ENCODE measurements around the gene BOLL.
"Not testable (repeated sequence)": the region's sequence is repeated elsewhere in the genome, so short reads cannot be mapped to it uniquely, and the experiment has no call there.

BOLL gene

GRCh38 chr2:197777823-197778407, 7.2 kb downstream of the BOLL start:
- H3K9me3 ChIP-seq (ENCODE audit: control extremely low read depth in 1 of 5, control insufficient read depth in 4 of 5, insufficient read depth in 2 of 5, low read depth in 1 of 5, low read length in 4 of 5) = no peaks in the 10 kb centered on the region
- DNase-seq = peak; percentile 40 to 66 (median 56)
- no CpG with 5 or more reads among the region's 4 CpGs for WGBS (ENCODE audit: insufficient coverage)
- ChIA-PET POLR2A (no interaction called here), CTCF (interaction anchor here (0.6 to 1.3 kb wide), 3 partner anchors 70 to 362 kb away, joined by 4 to 6 read pairs (median 4); partner anchors contain the start of gene MARS2)
- H3K4me1 ChIP-seq (ENCODE audit: control extremely low read depth in 1 of 4, control insufficient read depth in 4 of 4, insufficient read depth in 4 of 4, low read length in 3 of 4) = peaks cover 0 to 6% (median 0%) of the 10 kb centered on the region in 4 experiments
- no peaks in the 10 kb centered on the region for H3K27me3 ChIP-seq (replicated peaks in 2 of 5; ENCODE audit: control insufficient read depth in 4 of 5, insufficient read depth in 5 of 5, low read length in 4 of 5)
- H3K4me3 ChIP-seq (ENCODE audit: control insufficient read depth in 1 of 7, extremely low read depth in 1 of 7, insufficient read depth in 4 of 7, low read depth in 2 of 7, low read length in 6 of 7) = no peak overlapping the region
- no peak overlapping the region for H3K27ac ChIP-seq (ENCODE audit: insufficient read depth in 1 of 2, low read depth in 1 of 2, low read length in 2 of 2, poor library complexity in 1 of 2, severe bottlenecking in 2 of 2)
- H3K36me3 ChIP-seq (ENCODE audit: control insufficient read depth in 4 of 4, insufficient read depth in 4 of 4, low read length in 3 of 4) = no peaks in the 10 kb centered on the region

- CTCF ChIA-PET = interaction anchor here (0.5 to 1.2 kb wide), 2 partner anchors 19 to 1125 kb away, joined by 3 read pairs; no protein-coding TSS in a partner anchor
- Histone ChIP-seq H3K27me3 (replicated peaks in 2 of 5; ENCODE audit: control insufficient read depth in 4 of 5, insufficient read depth in 5 of 5, low read length in 4 of 5) (no peaks in the 10 kb centered on the region), H3K27ac (ENCODE audit: insufficient read depth in 1 of 2, low read depth in 1 of 2, low read length in 2 of 2, poor library complexity in 1 of 2, severe bottlenecking in 2 of 2) (no peak overlapping the region), H3K9me3 (ENCODE audit: control extremely low read depth in 1 of 5, control insufficient read depth in 4 of 5, insufficient read depth in 2 of 5, low read depth in 1 of 5, low read length in 4 of 5) (peaks cover 0 to 18% (median 7%) of the 10 kb centered on the region in 5 experiments), H3K4me1 (ENCODE audit: control extremely low read depth in 1 of 4, control insufficient read depth in 4 of 4, insufficient read depth in 4 of 4, low read length in 3 of 4) (no peaks in the 10 kb centered on the region), H3K36me3 (ENCODE audit: control insufficient read depth in 4 of 4, insufficient read depth in 4 of 4, low read length in 3 of 4) (no peaks in the 10 kb centered on the region), H3K4me3 (ENCODE audit: control insufficient read depth in 1 of 7, extremely low read depth in 1 of 7, insufficient read depth in 4 of 7, low read depth in 2 of 7, low read length in 6 of 7) (no peak overlapping the region)
- no peak for DNase-seq
- POLR2A ChIA-PET = no interaction called here
- WGBS (ENCODE audit: insufficient coverage) = 96% methylated on average over 3 of the region's 3 CpGs
Observed at GRCh38 chr2:197760293-197760657, 24.8 kb downstream of the BOLL start.

GRCh38 chr2:197759625-197760292, 25.4 kb downstream of the BOLL start:
- POLR2A ChIA-PET = no interaction called here

GRCh38 chr2:197759013-197759412, 26.1 kb downstream of the BOLL start:
- H3K27me3 ChIP-seq (replicated peaks in 2 of 5; ENCODE audit: control insufficient read depth in 4 of 5, insufficient read depth in 5 of 5, low read length in 4 of 5) = no peaks in the 10 kb centered on the region
- POLR2A ChIA-PET = no interaction called here
- no peak overlapping the region for H3K27ac ChIP-seq (ENCODE audit: insufficient read depth in 1 of 2, low read depth in 1 of 2, low read length in 2 of 2, poor library complexity in 1 of 2, severe bottlenecking in 2 of 2)
- CTCF ChIA-PET = no interaction called here
- peaks cover 0 to 18% (median 7%) of the 10 kb centered on the region in 5 experiments for H3K9me3 ChIP-seq (ENCODE audit: control extremely low read depth in 1 of 5, control insufficient read depth in 4 of 5, insufficient read depth in 2 of 5, low read depth in 1 of 5, low read length in 4 of 5)
- 98% methylated on average over 4 of the region's 4 CpGs for WGBS (ENCODE audit: insufficient coverage)
- no peak for DNase-seq
- H3K4me1 ChIP-seq (ENCODE audit: control extremely low read depth in 1 of 4, control insufficient read depth in 4 of 4, insufficient read depth in 4 of 4, low read length in 3 of 4) = no peaks in the 10 kb centered on the region
- H3K36me3 ChIP-seq (ENCODE audit: control insufficient read depth in 4 of 4, insufficient read depth in 4 of 4, low read length in 3 of 4) = no peaks in the 10 kb centered on the region
- H3K4me3 ChIP-seq (ENCODE audit: control insufficient read depth in 1 of 7, extremely low read depth in 1 of 7, insufficient read depth in 4 of 7, low read depth in 2 of 7, low read length in 6 of 7) = no peak overlapping the region

More at GRCh38 chr2:197759625-197760292, 25.4 kb downstream of the BOLL start:
- H3K9me3 ChIP-seq (ENCODE audit: control extremely low read depth in 1 of 5, control insufficient read depth in 4 of 5, insufficient read depth in 2 of 5, low read depth in 1 of 5, low read length in 4 of 5) = peaks cover 0 to 18% (median 7%) of the 10 kb centered on the region in 5 experiments
- 91% methylated on average over 11 of the region's 11 CpGs for WGBS (ENCODE audit: insufficient coverage)
- CTCF ChIA-PET = interaction anchor here (0.5 to 1.2 kb wide), 2 partner anchors 20 to 1125 kb away, joined by 3 read pairs; no protein-coding TSS in a partner anchor
- H3K27me3 ChIP-seq (replicated peaks in 2 of 5; ENCODE audit: control insufficient read depth in 4 of 5, insufficient read depth in 5 of 5, low read length in 4 of 5) = no peaks in the 10 kb centered on the region
- DNase-seq = no peak
- no peak overlapping the region for H3K27ac ChIP-seq (ENCODE audit: insufficient read depth in 1 of 2, low read depth in 1 of 2, low read length in 2 of 2, poor library complexity in 1 of 2, severe bottlenecking in 2 of 2)
- H3K36me3 ChIP-seq (ENCODE audit: control insufficient read depth in 4 of 4, insufficient read depth in 4 of 4, low read length in 3 of 4) = no peaks in the 10 kb centered on the region
- no peaks in the 10 kb centered on the region for H3K4me1 ChIP-seq (ENCODE audit: control extremely low read depth in 1 of 4, control insufficient read depth in 4 of 4, insufficient read depth in 4 of 4, low read length in 3 of 4)
- no peak overlapping the region for H3K4me3 ChIP-seq (ENCODE audit: control insufficient read depth in 1 of 7, extremely low read depth in 1 of 7, insufficient read depth in 4 of 7, low read depth in 2 of 7, low read length in 6 of 7)

GRCh38 chr2:197740200-197740599, 44.9 kb downstream of the BOLL start:
- H3K4me1 ChIP-seq (ENCODE audit: control extremely low read depth in 1 of 4, control insufficient read depth in 4 of 4, insufficient read depth in 4 of 4, low read length in 3 of 4) = no peaks in the 10 kb centered on the region
- no peak overlapping the region for H3K27ac ChIP-seq (ENCODE audit: insufficient read depth in 1 of 2, low read depth in 1 of 2, low read length in 2 of 2, poor library complexity in 1 of 2, severe bottlenecking in 2 of 2)
- DNase-seq = no peak
- ChIA-PET POLR2A (no interaction called here), CTCF (no interaction called here)
- H3K27me3 ChIP-seq (replicated peaks in 2 of 5; ENCODE audit: control insufficient read depth in 4 of 5, insufficient read depth in 5 of 5, low read length in 4 of 5) = no peaks in the 10 kb centered on the region
- H3K36me3 ChIP-seq (ENCODE audit: control insufficient read depth in 4 of 4, insufficient read depth in 4 of 4, low read length in 3 of 4) = no peaks in the 10 kb centered on the region
- H3K9me3 ChIP-seq (ENCODE audit: control extremely low read depth in 1 of 5, control insufficient read depth in 4 of 5, insufficient read depth in 2 of 5, low read depth in 1 of 5, low read length in 4 of 5) = no peaks in the 10 kb centered on the region
- no peak overlapping the region for H3K4me3 ChIP-seq (ENCODE audit: control insufficient read depth in 1 of 7, extremely low read depth in 1 of 7, insufficient read depth in 4 of 7, low read depth in 2 of 7, low read length in 6 of 7)

GRCh38 chr2:197728555-197729544, 56.3 kb downstream of the BOLL start:
- H3K36me3 ChIP-seq (ENCODE audit: control insufficient read depth in 4 of 4, insufficient read depth in 4 of 4, low read length in 3 of 4); CTCF ChIA-PET; H3K27ac ChIP-seq (ENCODE audit: insufficient read depth in 1 of 2, low read depth in 1 of 2, low read length in 2 of 2, poor library complexity in 1 of 2, severe bottlenecking in 2 of 2); H3K4me3 ChIP-seq (ENCODE audit: control insufficient read depth in 1 of 7, extremely low read depth in 1 of 7, insufficient read depth in 4 of 7, low read depth in 2 of 7, low read length in 6 of 7); H3K4me1 ChIP-seq (ENCODE audit: control extremely low read depth in 1 of 4, control insufficient read depth in 4 of 4, insufficient read depth in 4 of 4, low read length in 3 of 4); DNase-seq; H3K27me3 ChIP-seq (replicated peaks in 2 of 5; ENCODE audit: control insufficient read depth in 4 of 5, insufficient read depth in 5 of 5, low read length in 4 of 5); H3K9me3 ChIP-seq (ENCODE audit: control extremely low read depth in 1 of 5, control insufficient read depth in 4 of 5, insufficient read depth in 2 of 5, low read depth in 1 of 5, low read length in 4 of 5): not testable (repeated sequence)
- over 99% methylated on average over 10 of the region's 32 CpGs for WGBS (ENCODE audit: insufficient coverage)
- POLR2A ChIA-PET = interaction anchor here (0.6 kb wide), 1 partner anchor 127 kb away, joined by 4 read pairs; no protein-coding TSS in a partner anchor

- no peaks in the 10 kb centered on the region for H3K36me3 ChIP-seq (ENCODE audit: control insufficient read depth in 4 of 4, insufficient read depth in 4 of 4, low read length in 3 of 4)
- ChIA-PET POLR2A (no interaction called here), CTCF (no interaction called here)
Observed at GRCh38 chr2:197727011-197727410, 58.1 kb downstream of the BOLL start.

More at GRCh38 chr2:197727011-197727410, 58.1 kb downstream of the BOLL start:
- H3K27ac ChIP-seq (ENCODE audit: insufficient read depth in 1 of 2, low read depth in 1 of 2, low read length in 2 of 2, poor library complexity in 1 of 2, severe bottlenecking in 2 of 2) = no peak overlapping the region
- no peaks in the 10 kb centered on the region for H3K9me3 ChIP-seq (ENCODE audit: control extremely low read depth in 1 of 5, control insufficient read depth in 4 of 5, insufficient read depth in 2 of 5, low read depth in 1 of 5, low read length in 4 of 5)
- H3K4me3 ChIP-seq (ENCODE audit: control insufficient read depth in 1 of 7, extremely low read depth in 1 of 7, insufficient read depth in 4 of 7, low read depth in 2 of 7, low read length in 6 of 7) = no peak overlapping the region
- no peaks in the 10 kb centered on the region for H3K4me1 ChIP-seq (ENCODE audit: control extremely low read depth in 1 of 4, control insufficient read depth in 4 of 4, insufficient read depth in 4 of 4, low read length in 3 of 4)
- DNase-seq = no peak
- no peaks in the 10 kb centered on the region for H3K27me3 ChIP-seq (replicated peaks in 2 of 5; ENCODE audit: control insufficient read depth in 4 of 5, insufficient read depth in 5 of 5, low read length in 4 of 5)
